SKM-1 treated with dmso at 0.1 percent for 144 hours (cell line): ENCODE results near the gene CRYGC.
"Not testable (repeated sequence)": the region's sequence is repeated elsewhere in the genome, so short reads cannot be mapped to it uniquely, and the experiment has no call there.

Experiments used
- DNase-seq: peaks from one replicate; lab custom pipeline; 2025; ENCODE audit not compliant: unreplicated experiment; lab: John Stamatoyannopoulos, UW

Gene CRYGC

DNA sequence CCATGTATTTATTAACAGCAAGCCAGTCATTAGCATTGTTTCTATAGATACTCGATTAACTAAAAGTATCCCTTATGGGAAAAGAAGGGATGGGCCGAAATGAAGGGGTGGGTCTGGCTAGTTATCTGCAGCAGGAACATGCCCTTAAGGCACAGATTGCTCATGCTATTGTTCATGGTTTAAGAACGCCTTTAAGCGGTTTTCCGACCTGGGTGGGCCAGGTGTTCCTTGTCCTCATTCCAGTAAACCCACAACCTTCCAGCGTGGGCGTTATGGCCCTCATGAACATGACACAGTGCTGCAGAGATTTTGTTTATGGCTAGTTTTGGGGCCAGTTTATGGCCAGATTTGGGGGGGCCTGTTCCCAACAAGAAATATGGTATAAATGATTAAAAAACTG lies 8.7 kb upstream of the CRYGC start:
- DNase-seq, result not testable (repeated sequence)

- DNase-seq, result no peak
These were observed 7.1 kb upstream of the CRYGC start for GRCh38 chr2:208136716-208137094.

GRCh38 chr2:208135794-208136715 lies 6.4 kb upstream of the CRYGC start:
- no peak for DNase-seq

GRCh38 chr2:208134928-208135586 lies 5.4 kb upstream of the CRYGC start:
- DNase-seq, result peak; percentile 60

DNA sequence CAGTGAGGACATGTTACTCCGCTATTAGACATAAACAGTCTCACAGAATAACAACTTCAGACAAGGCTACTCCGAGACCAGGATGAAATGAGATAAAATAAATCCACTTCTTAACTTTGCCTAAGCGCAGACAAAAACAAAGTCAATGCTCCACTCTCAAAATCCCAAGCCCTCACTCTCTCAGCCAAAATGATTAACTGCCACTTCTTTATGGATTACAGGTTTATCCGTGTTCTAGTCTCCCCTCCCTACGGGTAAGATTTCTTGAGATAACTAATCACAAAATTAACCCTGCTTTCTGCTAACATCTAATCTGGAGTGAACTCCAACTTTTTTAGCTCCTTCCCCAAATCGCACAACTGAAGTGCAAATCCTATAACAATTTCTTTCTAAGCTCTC lies 1.1 kb upstream of the CRYGC start:
- no peak for DNase-seq

- DNase-seq, result no peak
These were observed 1.5 kb downstream of the CRYGC start for GRCh38 chr2:208128136-208128535.

DNA sequence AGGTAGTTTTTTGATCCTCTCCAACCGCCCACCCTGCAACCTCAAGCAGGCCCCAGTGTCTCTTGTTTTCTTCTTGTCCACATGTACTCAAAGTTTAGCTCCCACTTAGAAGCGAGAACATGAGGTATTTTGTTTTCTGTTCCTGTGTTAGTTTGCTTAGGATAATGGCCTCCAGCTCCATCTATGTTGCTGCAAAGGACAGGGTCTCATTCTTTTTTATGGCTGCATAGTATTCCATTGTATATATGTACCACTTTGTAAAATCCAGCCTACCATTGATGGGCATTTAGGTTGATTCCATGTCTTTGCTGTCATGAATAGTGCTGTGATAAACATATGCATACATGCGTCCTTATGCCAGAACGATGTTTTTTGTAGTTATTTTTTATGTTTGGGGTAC lies 2.5 kb downstream of the CRYGC start:
- no peak for DNase-seq

DNA sequence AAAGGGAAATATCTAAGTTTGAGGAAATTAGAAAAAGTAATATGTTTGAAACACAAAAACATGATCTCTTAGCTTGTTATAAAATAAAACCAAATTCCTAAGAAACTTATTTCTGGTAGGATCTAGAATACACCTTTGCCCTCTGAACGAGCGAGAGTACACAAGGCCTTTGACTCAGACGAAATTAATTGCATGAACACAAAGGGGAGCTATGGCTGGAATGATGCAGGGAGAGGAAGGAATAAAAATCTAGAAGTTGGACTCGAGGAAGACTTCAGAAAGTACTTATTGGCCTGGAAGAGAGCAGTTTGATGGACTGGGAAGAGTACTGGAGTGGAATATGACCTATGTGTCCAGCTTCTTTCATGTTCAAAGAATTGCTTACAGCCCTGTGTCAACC lies 4.4 kb downstream of the CRYGC start:
- no peak for DNase-seq

- not testable (repeated sequence) for DNase-seq
These were observed 5.5 kb downstream of the CRYGC start, which contains the start of gene CRYGD for GRCh38 chr2:208124013-208124715. Gene CRYGD, minus strand, starts transcription at chr2:208124524. Its CDS starts 51 bp downstream, at chr2:208124473.

DNA sequence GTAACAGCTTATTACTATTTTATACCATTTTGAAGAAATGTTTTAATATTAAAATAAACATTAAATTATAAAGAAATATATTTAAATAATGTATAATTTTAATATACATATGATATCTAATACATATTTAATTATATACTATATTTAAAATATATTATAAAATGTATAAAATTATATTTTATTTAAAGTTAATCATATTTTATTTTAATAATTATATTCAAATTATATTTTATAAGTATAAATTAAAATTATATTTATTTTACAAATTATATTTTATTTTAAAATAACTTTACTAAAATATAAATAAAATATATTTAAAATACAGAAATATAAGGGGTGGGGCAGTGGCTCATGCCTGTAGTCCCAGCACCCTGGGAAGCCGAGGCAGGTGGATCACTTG lies 7.4 kb downstream of the CRYGC start:
- no peak for DNase-seq

DNA sequence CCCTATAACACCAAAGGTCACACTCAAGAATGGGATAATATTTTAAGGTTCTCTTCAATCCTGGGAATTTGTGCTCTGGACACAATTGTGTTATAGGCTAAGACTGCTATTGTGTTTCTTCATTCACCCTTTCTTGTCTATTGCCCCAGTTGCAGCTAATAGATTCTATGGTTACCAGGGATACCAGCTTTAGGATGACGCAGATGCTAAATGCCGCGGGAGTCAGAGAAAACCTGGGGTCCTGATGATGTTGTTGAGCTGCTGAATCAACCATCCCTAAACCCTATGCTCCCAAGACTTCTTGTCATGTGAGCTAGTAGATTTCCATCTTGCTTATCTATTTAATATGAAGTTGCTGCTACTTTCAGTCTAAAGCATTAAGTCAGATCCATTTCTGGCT lies 10.7 kb downstream of the CRYGC start:
- DNase-seq, result no peak

GRCh38 chr2:208117390-208117789 lies 12.2 kb downstream of the CRYGC start:
- not testable (repeated sequence) for DNase-seq

GRCh38 chr2:208112969-208113368 lies 16.7 kb downstream of the CRYGC start:
- no peak for DNase-seq

GRCh38 chr2:208112273-208112745 lies 17.3 kb downstream of the CRYGC start:
- DNase-seq, result not testable (repeated sequence)

- DNase-seq, result no peak
These were observed 26.0 kb downstream of the CRYGC start for GRCh38 chr2:208103616-208104015.

DNA sequence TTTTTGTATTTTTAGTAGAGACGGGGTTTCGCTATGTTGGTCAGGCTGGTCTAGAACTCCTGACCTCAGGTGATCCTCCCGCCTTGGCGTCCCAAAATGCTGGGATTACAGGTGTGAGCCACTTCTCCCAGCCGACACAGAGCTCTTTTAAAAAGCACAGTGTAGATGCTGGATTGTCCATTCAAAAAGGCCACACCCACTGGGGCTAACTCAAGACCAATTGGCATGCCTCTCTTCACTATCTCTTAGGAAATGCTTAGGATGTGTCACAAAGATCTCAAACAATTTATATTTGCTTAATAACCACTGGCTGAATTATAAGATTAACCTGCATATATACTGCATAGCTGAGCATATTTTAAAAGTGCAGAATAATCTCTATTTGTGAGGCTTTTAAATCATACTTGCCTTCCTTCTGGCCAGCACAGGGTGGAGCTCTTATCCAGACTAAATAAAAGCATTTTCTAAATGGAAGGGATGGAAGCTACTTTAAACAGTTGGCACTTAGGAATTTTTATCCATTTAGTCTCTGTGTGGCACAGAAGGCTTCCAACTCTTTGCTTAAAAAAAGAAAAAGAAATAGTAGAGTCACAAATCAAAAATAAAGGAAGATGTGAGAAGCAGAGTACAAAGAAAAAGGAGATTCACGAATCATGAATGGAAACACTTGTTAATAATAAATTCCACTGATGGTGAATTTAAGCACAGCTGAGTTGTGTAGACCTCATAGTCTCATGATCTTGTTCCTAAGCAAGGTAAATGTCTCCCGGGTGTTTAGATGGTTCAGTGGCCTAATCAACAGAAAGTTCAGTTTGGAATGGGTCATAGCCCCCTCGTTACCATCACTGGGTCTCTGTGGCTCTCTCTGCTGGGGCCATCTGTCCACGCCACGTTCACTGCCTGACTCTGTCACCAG lies 27.7 kb downstream of the CRYGC start:
- DNase-seq, result peak; percentile 10

GRCh38 chr2:208099682-208100470 lies 29.8 kb downstream of the CRYGC start:
- no peak for DNase-seq

GRCh38 chr2:208098701-208099100 lies 30.9 kb downstream of the CRYGC start:
- not testable (repeated sequence) for DNase-seq

- DNase-seq, result no peak
These were observed 31.4 kb downstream of the CRYGC start for GRCh38 chr2:208098267-208098666.

GRCh38 chr2:208097801-208098200 lies 31.8 kb downstream of the CRYGC start:
- DNase-seq, result no peak
